GM23338 (cell line): Measurements from ENCODE around the gene CD14. TPM values are rescaled to one million over a fixed set of nuclear protein-coding genes. Genes with fewer than 3 reads are reported as not detected.

Experiments
- ATAC-seq: fragments of 200-7000 bp; cut with Tn5 transposase; 3 replicates; pipeline ENCODE4 v1.9.1; 2020
- DNase-seq: peaks from one replicate; pipeline ENCODE4 v3.0.0-alpha.2; 2015; ENCODE audit warnings: low spot score
- H2AFZ ChIP-seq: fragments of 200-600 bp; sonication (generic); 2 replicates; pipeline ENCODE4 v1.8.0; 2016; ENCODE audit warnings: antibody characterized with exemption, mild to moderate bottlenecking, moderate library complexity
- H3F3A ChIP-seq: fragments of 200-600 bp; sonication (generic); replicated peaks from 2 replicates; pipeline ENCODE4 v1.8.0; 2017; ENCODE audit warnings: antibody characterized with exemption, mixed run types, low read depth
- H3K27ac ChIP-seq: fragments of 200-600 bp; sonication (generic); 2 replicates; pipeline ENCODE4 v1.6.1; 2016; ENCODE audit warnings: low read depth
- H3K27me3 ChIP-seq: fragments of 200-600 bp; sonication (generic); 2 replicates; pipeline ENCODE4 v1.8.0; 2016; ENCODE audit warnings: mild to moderate bottlenecking, mixed run types, moderate library complexity; ENCODE audit not compliant: insufficient read depth
- H3K36me3 ChIP-seq: fragments of 200-600 bp; sonication (generic); 2 replicates; pipeline ENCODE4 v1.8.0; 2016; ENCODE audit warnings: mild to moderate bottlenecking; ENCODE audit not compliant: insufficient read depth
- H3K4me1 ChIP-seq: fragments of 200-600 bp; sonication (generic); 2 replicates; pipeline ENCODE4 v1.8.0; 2016; ENCODE audit warnings: mild to moderate bottlenecking, moderate library complexity; ENCODE audit not compliant: insufficient read depth
- H3K4me2 ChIP-seq: fragments of 200-600 bp; sonication (generic); 2 replicates; pipeline ENCODE4 v1.7.1; 2017; ENCODE audit warnings: mixed run types
- H3K4me3 ChIP-seq: fragments of 200-600 bp; sonication (generic); 2 replicates; pipeline ENCODE4 v1.6.1; 2016; ENCODE audit warnings: mixed run types
- H3K79me2 ChIP-seq: fragments of 200-600 bp; sonication (generic); replicated peaks from 2 replicates; pipeline ENCODE4 v1.8.0; 2017; ENCODE audit warnings: mild to moderate bottlenecking; ENCODE audit not compliant: insufficient read depth
- H3K9me2 ChIP-seq: fragments of 200-600 bp; sonication (generic); 2 replicates; pipeline ENCODE4 v1.8.0; 2017; ENCODE audit not compliant: insufficient read depth
- H4K20me1 ChIP-seq: fragments of 200-600 bp; sonication (generic); replicated peaks from 2 replicates; pipeline ENCODE4 v1.8.0; 2017; ENCODE audit warnings: mild to moderate bottlenecking; ENCODE audit not compliant: insufficient read depth
- H3K27ac Mint-ChIP-seq: 2 replicates; pipeline ENCODE4 v1.8.0; 2020; ENCODE audit warnings: inconsistent platforms, mild to moderate bottlenecking, moderate library complexity, mixed read lengths
- H3K27me3 Mint-ChIP-seq: 3 replicates; pipeline ENCODE4 v1.8.0; 2022; ENCODE audit warnings: low read depth, mild to moderate bottlenecking, moderate library complexity, mixed read lengths, inconsistent platforms; ENCODE audit not compliant: insufficient read depth, poor library complexity
- H3K36me3 Mint-ChIP-seq: 3 replicates; pipeline ENCODE4 v1.8.0; 2021; ENCODE audit warnings: low read depth, mild to moderate bottlenecking, inconsistent platforms, moderate library complexity, mixed read lengths
- H3K4me1 Mint-ChIP-seq: 3 replicates; pipeline ENCODE4 v1.8.0; 2020; ENCODE audit warnings: mild to moderate bottlenecking, inconsistent platforms, mixed read lengths
- H3K4me3 Mint-ChIP-seq: 3 replicates; pipeline ENCODE4 v1.8.0; 2021; ENCODE audit warnings: moderate library complexity, mild to moderate bottlenecking, inconsistent platforms, mixed read lengths
- H3K9me3 Mint-ChIP-seq: 3 replicates; pipeline ENCODE4 v1.8.0; 2020; ENCODE audit warnings: moderate library complexity, mild to moderate bottlenecking, inconsistent platforms, mixed read lengths
- CREB1 ChIP-seq: fragments of 250-450 bp; sonication (Bioruptor Pico); IDR thresholded peaks from 2 replicates; pipeline ENCODE4 v1.5.0; 2020; ENCODE audit warnings: low read depth, mild to moderate bottlenecking, moderate library complexity
- EZH2 ChIP-seq: fragments of 200-600 bp; sonication (generic); IDR thresholded peaks from one replicate; pipeline ENCODE4 v1.8.0; 2017; ENCODE audit warnings: antibody characterized with exemption, mild to moderate bottlenecking, low read depth; ENCODE audit not compliant: unreplicated experiment
- NANOG ChIP-seq: IDR thresholded peaks from 2 replicates; pipeline ENCODE4 v1.6.1; 2016; ENCODE audit warnings: antibody characterized with exemption, borderline replicate concordance
- REST ChIP-seq: IDR thresholded peaks from one replicate; pipeline ENCODE4 v1.6.1; 2018; ENCODE audit warnings: antibody characterized with exemption; ENCODE audit not compliant: unreplicated experiment
- ZNF462 ChIP-seq: fragments of 250-450 bp; sonication (Bioruptor Pico); IDR thresholded peaks from 2 replicates; pipeline ENCODE4 v1.5.0; 2020; ENCODE audit warnings: mild to moderate bottlenecking, moderate library complexity
- polyA plus RNA-seq: library from polyadenylated mRNA; unstranded; fragments of >200 nt; fragmentation: Nextera tagmentation; extraction: Ambion mirVana; gene quantifications from 2 replicates; pipeline ENCODE4 v1.2.1, GENCODE V29; 2016
- total RNA-seq: library from RNA; depleted of rRNA; stranded (reverse); fragments of >200 nt; shearing (Covaris generic); gene quantifications from 2 replicates; pipeline ENCODE4 v1.2.3, GENCODE V29; 2014
- TF ChIP-seq, protein P1 (sequence below): IDR thresholded peaks from 2 replicates; pipeline ENCODE4 v1.6.1; 2016; ENCODE audit warnings: antibody characterized with exemption

Gene CD14
- total and polyA plus RNA-seq, 2 experiments from 2014 or later, result not detected

- no peak for DNase-seq
- no peaks in the 10 kb centered on the region for H4K20me1 ChIP-seq
- 0 out of 2 replicates have a peak, but pooled peaks cover 3% of the 10 kb centered on the region for H3K9me2 ChIP-seq
- H3K79me2 ChIP-seq, result peaks cover 7% of the 10 kb centered on the region
- no peak overlapping the region for H3K4me3 Mint-ChIP-seq
- peaks cover 13% of the 10 kb centered on the region for H3K4me1 ChIP-seq
- no peak overlapping the region for H2AFZ ChIP-seq
- H3F3A ChIP-seq, result no peaks in the 10 kb centered on the region
- H3K36me3 ChIP-seq, result no peaks in the 10 kb centered on the region
- no peak overlapping the region for H3K4me3 ChIP-seq
- TF ChIP-seq REST, result no peak
- no peak overlapping the region for H3K4me2 ChIP-seq
- 0 out of 3 replicates have a peak, but pooled peaks cover 3% of the 10 kb centered on the region for H3K36me3 Mint-ChIP-seq
- H3K4me1 Mint-ChIP-seq, result peaks cover 11% of the 10 kb centered on the region
- peaks cover 17% of the 10 kb centered on the region for H3K9me3 Mint-ChIP-seq
- H3K27ac ChIP-seq, result no peak overlapping the region
- H3K27ac Mint-ChIP-seq, result no peak overlapping the region
- H3K27me3 ChIP-seq, result peaks cover 37% of the 10 kb centered on the region
- H3K27me3 Mint-ChIP-seq, result peaks cover 24% of the 10 kb centered on the region
- ATAC-seq, result no peak
These were observed 2.6 kb upstream of the CD14 start for GRCh38 chr5:140635291-140636257.

GRCh38 chr5:140634103-140634502 lies 1.1 kb upstream of the CD14 start:
- Histone ChIP-seq H3K27me3 (peaks cover 39% of the 10 kb centered on the region), H3K4me2 (no peak overlapping the region), H3K9me2 (0 out of 2 replicates have a peak, but pooled peaks cover 3% of the 10 kb centered on the region), H3K79me2 (no peaks in the 10 kb centered on the region), H3F3A (no peaks in the 10 kb centered on the region), H3K4me1 (peaks cover 10% of the 10 kb centered on the region), H4K20me1 (no peaks in the 10 kb centered on the region), H2AFZ (no peak overlapping the region), H3K27ac (no peak overlapping the region), H3K36me3 (no peaks in the 10 kb centered on the region), H3K4me3 (no peak overlapping the region)
- DNase-seq (no peak), ATAC-seq (no peak)
- Mint-ChIP-seq H3K9me3 (peaks cover 26% of the 10 kb centered on the region), H3K4me3 (no peak overlapping the region), H3K4me1 (peaks cover 9% of the 10 kb centered on the region), H3K36me3 (0 out of 3 replicates have a peak, but pooled peaks cover 3% of the 10 kb centered on the region), H3K27me3 (peaks cover 24% of the 10 kb centered on the region), H3K27ac (no peak overlapping the region)
- no peak for TF ChIP-seq CREB1
- TF ChIP-seq EZH2, result no peak
- TF ChIP-seq, protein P1, sequence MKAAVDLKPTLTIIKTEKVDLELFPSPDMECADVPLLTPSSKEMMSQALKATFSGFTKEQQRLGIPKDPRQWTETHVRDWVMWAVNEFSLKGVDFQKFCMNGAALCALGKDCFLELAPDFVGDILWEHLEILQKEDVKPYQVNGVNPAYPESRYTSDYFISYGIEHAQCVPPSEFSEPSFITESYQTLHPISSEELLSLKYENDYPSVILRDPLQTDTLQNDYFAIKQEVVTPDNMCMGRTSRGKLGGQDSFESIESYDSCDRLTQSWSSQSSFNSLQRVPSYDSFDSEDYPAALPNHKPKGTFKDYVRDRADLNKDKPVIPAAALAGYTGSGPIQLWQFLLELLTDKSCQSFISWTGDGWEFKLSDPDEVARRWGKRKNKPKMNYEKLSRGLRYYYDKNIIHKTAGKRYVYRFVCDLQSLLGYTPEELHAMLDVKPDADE, result no peak
- TF ChIP-seq ZNF462 (CRISPR knock-in tag), result no peak
- no peak for TF ChIP-seq NANOG
